Activated T-helper 17 cell treated with anti-CD3 and anti-CD28 coated beads, Interleukin-2, amount 50 U/mL, for 72 hours (primary cell): Measurements from ENCODE around the gene SYT2. TPM values are rescaled to one million over a fixed set of nuclear protein-coding genes. Genes with fewer than 3 reads are reported as not detected.
A peak's percentile ranks its signal among the peaks of the same experiment; 100 is the strongest.
"Not testable (repeated sequence)": the region's sequence is repeated elsewhere in the genome, so short reads cannot be mapped to it uniquely, and the experiment has no call there.

Experiments
- ATAC-seq: fragments of 150-1000 bp; cut with Tn5 transposase; replicated peaks from 2 replicates; pipeline ENCODE4 v1.10.0; 2021; ENCODE audit warnings: mild to moderate bottlenecking, moderate library complexity
- H3K27ac Mint-ChIP-seq: one replicate; pipeline ENCODE4 v1.8.0; 2022; ENCODE audit warnings: mixed read lengths
- H3K27me3 Mint-ChIP-seq: one replicate; pipeline ENCODE4 v1.8.0; 2022; ENCODE audit warnings: mixed read lengths
- H3K36me3 Mint-ChIP-seq: one replicate; pipeline ENCODE4 v1.8.0; 2022; ENCODE audit warnings: low read depth, mild to moderate bottlenecking, mixed read lengths
- H3K4me1 Mint-ChIP-seq: one replicate; pipeline ENCODE4 v1.8.0; 2022; ENCODE audit warnings: mixed read lengths
- H3K4me3 Mint-ChIP-seq: one replicate; pipeline ENCODE4 v1.8.0; 2022; ENCODE audit warnings: mild to moderate bottlenecking, mixed read lengths
- H3K9me3 Mint-ChIP-seq: one replicate; pipeline ENCODE4 v1.8.0; 2022; ENCODE audit warnings: mixed read lengths
- total RNA-seq, 2 donors: library from RNA; stranded (reverse); gene quantifications; one replicate each; pipeline ENCODE4 v1.2.3, GENCODE V29; 2022

SYT2 gene
- total RNA-seq, 2 donors from 2014 or later, result 0.05 TPM; not detected in 1

- H3K27me3 Mint-ChIP-seq, result peaks cover 18% of the 10 kb centered on the region
- no peaks in the 10 kb centered on the region for H3K4me1 Mint-ChIP-seq
- H3K9me3 Mint-ChIP-seq, result no peaks in the 10 kb centered on the region
- no peak for ATAC-seq
- H3K36me3 Mint-ChIP-seq, result no peaks in the 10 kb centered on the region
- H3K27ac Mint-ChIP-seq, result no peak overlapping the region
- no peak overlapping the region for H3K4me3 Mint-ChIP-seq
These were observed 60.5 kb downstream of the SYT2 start for GRCh38 chr1:202649553-202650392.

GRCh38 chr1:202648605-202649226 is 61.5 kb downstream of the SYT2 start:
- peaks cover 18% of the 10 kb centered on the region for H3K27me3 Mint-ChIP-seq
- H3K9me3 Mint-ChIP-seq, result no peaks in the 10 kb centered on the region
- H3K27ac Mint-ChIP-seq, result no peak overlapping the region
- no peak for ATAC-seq
- no peaks in the 10 kb centered on the region for H3K4me1 Mint-ChIP-seq
- no peak overlapping the region for H3K4me3 Mint-ChIP-seq
- no peaks in the 10 kb centered on the region for H3K36me3 Mint-ChIP-seq

DNA sequence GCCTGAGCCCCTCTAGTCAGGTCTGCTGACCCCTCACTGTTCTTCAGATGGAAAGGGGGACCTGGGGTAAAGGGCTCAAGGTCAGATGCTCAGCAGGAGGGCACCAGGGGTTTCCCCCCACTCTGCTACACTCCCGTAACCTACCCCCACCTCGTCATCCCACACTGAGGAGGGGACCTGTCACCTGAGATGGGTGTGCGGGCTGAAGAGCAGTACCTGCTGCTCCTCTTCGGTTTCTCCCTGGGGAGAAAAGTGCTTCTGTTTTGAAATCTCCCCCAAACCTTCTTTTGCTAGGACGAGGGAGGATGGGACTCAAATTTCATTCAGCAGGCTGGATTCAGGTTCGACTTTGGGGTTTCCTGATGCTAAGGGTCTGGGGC is 65.2 kb downstream of the SYT2 start:
- Mint-ChIP-seq H3K36me3 (no peaks in the 10 kb centered on the region), H3K27ac (no peak overlapping the region), H3K4me3 (no peak overlapping the region), H3K9me3 (no peaks in the 10 kb centered on the region), H3K27me3 (peaks cover 25% of the 10 kb centered on the region), H3K4me1 (no peaks in the 10 kb centered on the region)
- ATAC-seq, result no peak

DNA sequence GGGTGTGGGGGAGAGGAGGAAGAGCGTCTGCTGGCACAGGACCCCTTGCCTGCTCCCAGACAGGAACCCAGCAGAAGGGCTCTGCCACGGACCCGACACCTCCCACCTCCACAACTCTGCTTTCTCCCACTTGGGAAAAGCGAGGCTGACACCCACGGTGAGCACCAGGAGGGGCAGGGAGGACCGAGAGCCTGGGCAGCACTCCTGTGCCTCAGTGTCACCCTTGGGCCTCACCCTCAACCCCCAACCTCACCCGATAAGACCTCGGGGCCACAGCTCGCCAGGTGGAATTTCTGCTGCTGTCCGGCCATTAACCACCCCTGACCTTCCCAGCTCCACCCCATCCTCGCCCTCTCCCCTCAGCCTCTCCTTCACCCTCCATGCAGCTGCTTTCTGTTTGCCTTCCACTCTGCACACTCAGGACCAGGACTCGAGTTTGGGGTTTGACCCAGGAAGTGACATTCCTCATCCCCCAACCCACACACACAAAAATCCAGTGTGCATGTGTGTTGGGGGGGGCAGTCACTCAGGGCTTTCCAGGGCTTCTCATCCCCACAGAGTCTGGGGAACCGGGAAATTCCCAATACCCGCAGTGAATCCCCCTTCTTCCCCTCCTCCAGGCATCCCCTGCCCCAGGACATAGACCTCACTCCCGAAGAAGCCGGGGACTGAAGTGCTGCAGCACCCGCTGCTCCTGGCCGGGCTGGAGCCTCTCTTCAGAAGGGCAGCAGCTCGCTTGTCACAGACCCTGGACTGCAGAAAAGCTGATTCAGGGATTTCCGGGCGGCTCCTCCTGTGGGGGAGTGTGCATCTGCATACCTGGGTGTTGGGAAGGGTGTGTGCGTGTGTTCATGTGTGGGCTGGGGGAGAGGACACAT is 65.8 kb downstream of the SYT2 start:
- no peaks in the 10 kb centered on the region for H3K4me1 Mint-ChIP-seq
- no peaks in the 10 kb centered on the region for H3K9me3 Mint-ChIP-seq
- peak overlapping the region; percentile 57 for H3K4me3 Mint-ChIP-seq
- H3K27ac Mint-ChIP-seq, result no peak overlapping the region
- H3K27me3 Mint-ChIP-seq, result peaks cover 30% of the 10 kb centered on the region
- no peaks in the 10 kb centered on the region for H3K36me3 Mint-ChIP-seq
- ATAC-seq, result no peak

GRCh38 chr1:202643397-202644218 is 66.6 kb downstream of the SYT2 start:
- H3K27ac Mint-ChIP-seq, result no peak overlapping the region
- H3K27me3 Mint-ChIP-seq, result peaks cover 39% of the 10 kb centered on the region
- H3K9me3 Mint-ChIP-seq, result no peaks in the 10 kb centered on the region
- peak overlapping the region; percentile 57 for H3K4me3 Mint-ChIP-seq
- no peaks in the 10 kb centered on the region for H3K4me1 Mint-ChIP-seq
- ATAC-seq, result peak; percentile 49
- no peaks in the 10 kb centered on the region for H3K36me3 Mint-ChIP-seq

- Mint-ChIP-seq H3K4me1 (no peaks in the 10 kb centered on the region), H3K27ac (no peak overlapping the region), H3K27me3 (peaks cover 45% of the 10 kb centered on the region), H3K4me3 (peak overlapping the region; percentile 57), H3K9me3 (no peaks in the 10 kb centered on the region), H3K36me3 (no peaks in the 10 kb centered on the region)
- ATAC-seq, result peak; percentile 22
These were observed 67.5 kb downstream of the SYT2 start for GRCh38 chr1:202642619-202643291.

DNA sequence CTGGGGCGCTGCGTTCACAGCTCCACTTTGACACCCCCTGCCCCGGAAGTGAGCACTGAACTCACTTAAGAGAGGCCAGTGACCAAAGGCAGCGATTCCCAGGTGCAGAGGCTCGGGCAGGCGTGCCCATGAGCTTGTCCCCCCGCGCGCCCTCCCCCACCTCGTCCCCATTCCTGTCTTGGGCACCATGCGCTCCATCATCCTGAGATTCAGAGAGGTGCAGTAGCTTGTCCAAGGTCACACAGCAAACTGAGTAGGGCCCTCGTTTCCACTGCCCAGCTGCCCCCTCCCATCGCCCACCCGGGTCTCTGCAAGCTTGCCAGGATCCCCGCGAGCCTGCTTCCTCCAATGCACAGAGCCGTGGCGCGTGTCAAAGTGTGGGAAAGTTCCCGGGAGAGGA is 68.0 kb downstream of the SYT2 start:
- Mint-ChIP-seq H3K9me3 (no peaks in the 10 kb centered on the region), H3K27me3 (peaks cover 45% of the 10 kb centered on the region), H3K36me3 (no peaks in the 10 kb centered on the region), H3K4me3 (peak overlapping the region; percentile 57), H3K4me1 (no peaks in the 10 kb centered on the region), H3K27ac (no peak overlapping the region)
- no peak for ATAC-seq

- H3K27me3 Mint-ChIP-seq, result peaks cover 42% of the 10 kb centered on the region
- H3K4me3 Mint-ChIP-seq, result no peak overlapping the region
- no peaks in the 10 kb centered on the region for H3K36me3 Mint-ChIP-seq
- no peak overlapping the region for H3K27ac Mint-ChIP-seq
- no peak for ATAC-seq
- H3K9me3 Mint-ChIP-seq, result no peaks in the 10 kb centered on the region
- no peaks in the 10 kb centered on the region for H3K4me1 Mint-ChIP-seq
These were observed 70.8 kb downstream of the SYT2 start for GRCh38 chr1:202639500-202639899.

DNA sequence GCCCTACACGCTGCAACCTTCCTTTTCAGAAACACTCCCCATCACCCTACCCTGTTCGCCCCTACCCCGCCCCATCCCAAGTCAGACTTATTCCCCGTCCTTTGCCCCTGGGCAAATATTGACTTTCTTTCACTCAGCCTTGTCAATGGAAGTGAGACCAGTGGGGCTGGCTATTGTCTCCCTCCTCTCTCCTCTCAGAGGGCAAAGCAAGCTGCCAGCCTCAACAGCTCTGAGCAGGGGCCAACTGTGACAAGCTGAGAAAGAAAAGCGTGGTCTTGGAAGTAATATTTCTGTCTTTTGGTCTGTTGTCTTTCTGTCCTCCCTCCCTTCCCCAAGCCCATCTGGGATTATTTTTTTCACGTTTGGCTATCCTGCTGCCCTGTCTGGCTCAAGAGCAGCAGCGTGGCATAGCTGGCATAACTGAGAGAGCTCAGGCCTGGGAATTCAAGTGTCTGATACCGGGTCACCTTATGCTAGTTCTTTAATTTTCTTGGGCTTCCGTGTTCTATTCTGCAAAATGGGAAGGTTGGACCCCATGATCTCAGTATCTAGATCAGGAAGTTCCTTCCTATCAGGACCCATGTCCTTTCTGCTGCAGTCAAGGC is 71.5 kb downstream of the SYT2 start:
- H3K4me1 Mint-ChIP-seq, H3K9me3 Mint-ChIP-seq, H3K27ac Mint-ChIP-seq, ATAC-seq, H3K4me3 Mint-ChIP-seq, H3K36me3 Mint-ChIP-seq: not testable (repeated sequence)
- peaks cover 43% of the 10 kb centered on the region for H3K27me3 Mint-ChIP-seq

- Mint-ChIP-seq H3K27me3 (peaks cover 40% of the 10 kb centered on the region), H3K4me1 (no peaks in the 10 kb centered on the region), H3K9me3 (no peaks in the 10 kb centered on the region), H3K36me3 (no peaks in the 10 kb centered on the region), H3K27ac (no peak overlapping the region), H3K4me3 (no peak overlapping the region)
- no peak for ATAC-seq
These were observed 72.1 kb downstream of the SYT2 start for GRCh38 chr1:202638019-202638700.

- not testable (repeated sequence) for H3K4me3 Mint-ChIP-seq
These were observed 72.8 kb downstream of the SYT2 start for GRCh38 chr1:202637321-202638018.

GRCh38 chr1:202636171-202636570 is 74.1 kb downstream of the SYT2 start:
- not testable (repeated sequence) for ATAC-seq, H3K27ac Mint-ChIP-seq, H3K4me1 Mint-ChIP-seq, H3K4me3 Mint-ChIP-seq, H3K36me3 Mint-ChIP-seq, H3K9me3 Mint-ChIP-seq
- H3K27me3 Mint-ChIP-seq, result peaks cover 38% of the 10 kb centered on the region

More at GRCh38 chr1:202637321-202638018, 72.8 kb downstream of the SYT2 start:
- H3K36me3 Mint-ChIP-seq, H3K9me3 Mint-ChIP-seq, H3K4me1 Mint-ChIP-seq, H3K27ac Mint-ChIP-seq, ATAC-seq: not testable (repeated sequence)
- H3K27me3 Mint-ChIP-seq, result peaks cover 40% of the 10 kb centered on the region
